ENCODE results near the gene AMY1C.
"Not testable (repeated sequence)": the region's sequence is repeated elsewhere in the genome, so short reads cannot be mapped to it uniquely, and the experiment has no call there.

The AMY1C gene

GRCh38 chr1:103749598-103749997 is at the start of gene AMY1C:
AMY1C (plus strand) TSS chr1:103749898; CDS start chr1:103750470, 572 bp downstream.
- not testable (repeated sequence) for DNase-seq (ENCODE audit: low read depth in 2 of 2)

- not testable (repeated sequence) for DNase-seq (ENCODE audit: low read depth in 2 of 2)
Measured at GRCh38 chr1:103700669-103701068, 49.0 kb upstream of the AMY1C start.

- not testable (repeated sequence) for DNase-seq (ENCODE audit: low read depth in 2 of 2)
Measured at GRCh38 chr1:103701256-103701655, 48.4 kb upstream of the AMY1C start.

GRCh38 chr1:103707670-103708069 is 42.0 kb upstream of the AMY1C start:
- not testable (repeated sequence) for DNase-seq (ENCODE audit: low read depth in 2 of 2)

- DNase-seq (ENCODE audit: low read depth in 2 of 2): not testable (repeated sequence)
Measured at GRCh38 chr1:103710381-103710780, 39.3 kb upstream of the AMY1C start.

- not testable (repeated sequence) for DNase-seq (ENCODE audit: low read depth in 2 of 2)
Measured at GRCh38 chr1:103717404-103717803, 32.3 kb upstream of the AMY1C start.

GRCh38 chr1:103721473-103721872 is 28.2 kb upstream of the AMY1C start:
- DNase-seq (ENCODE audit: low read depth in 2 of 2): not testable (repeated sequence)

- not testable (repeated sequence) for DNase-seq (ENCODE audit: low read depth in 2 of 2)
Measured at GRCh38 chr1:103735334-103735733, 14.4 kb upstream of the AMY1C start.

- DNase-seq (ENCODE audit: low read depth in 2 of 2): not testable (repeated sequence)
Measured at GRCh38 chr1:103738031-103738430, 11.7 kb upstream of the AMY1C start.

GRCh38 chr1:103744449-103744848 is 5.2 kb upstream of the AMY1C start:
- DNase-seq (ENCODE audit: low read depth in 2 of 2): not testable (repeated sequence)

- not testable (repeated sequence) for DNase-seq (ENCODE audit: low read depth in 2 of 2)
Measured at GRCh38 chr1:103745040-103745439, 4.7 kb upstream of the AMY1C start.

GRCh38 chr1:103748273-103748672 is 1.4 kb upstream of the AMY1C start:
- not testable (repeated sequence) for DNase-seq (ENCODE audit: low read depth in 2 of 2)

GRCh38 chr1:103761896-103762295 is 12.2 kb downstream of the AMY1C start:
- DNase-seq (ENCODE audit: low read depth in 2 of 2): no peak

- no peak for DNase-seq (ENCODE audit: low read depth in 2 of 2)
Measured at GRCh38 chr1:103779932-103780331, 30.2 kb downstream of the AMY1C start.

GRCh38 chr1:103783944-103784377 is 34.3 kb downstream of the AMY1C start:
- no peak for DNase-seq (ENCODE audit: low read depth in 2 of 2)

GRCh38 chr1:103788377-103788776 is 38.7 kb downstream of the AMY1C start:
- DNase-seq (ENCODE audit: low read depth in 2 of 2): no peak

- DNase-seq (ENCODE audit: low read depth in 2 of 2): no peak
Measured at GRCh38 chr1:103790172-103790571, 40.5 kb downstream of the AMY1C start.

Measured in stimulated activated CD8-positive, alpha-beta memory T cell treated with anti-CD3 and anti-CD28 coated beads, Interleukin-15, amount 100 ng/mL, for 48 hours (primary cell).